ENCODE measurements around the gene RBM8A. TPM values are rescaled to one million over a fixed set of nuclear protein-coding genes. Genes with fewer than 3 reads are reported as not detected.

Gene RBM8A
- total RNA-seq, 4 donors from 2014 or later: 155 to 229 (median 200) TPM

GRCh38 chr1:145967288-145967687, 40.0 kb upstream of the RBM8A start:
- Histone ChIP-seq H3K4me3 (no peak overlapping the region), H3K9me3 (no peaks in the 10 kb centered on the region), H3K36me3 (no peaks in the 10 kb centered on the region), H3K27ac (no peak overlapping the region), H3K4me1 (peaks cover 14 to 38% (median 15%) of the 10 kb centered on the region in 3 donors), H3K27me3 (no peaks in the 10 kb centered on the region)
- intact Hi-C loops (cut with DNase I): no loop called here
- 96% methylated on average over 2 of the region's 2 CpGs for WGBS, 2 donors
- TF ChIP-seq POLR2A (IDR thresholded peaks at IDR 0.05) (no peak), CTCF (IDR thresholded peaks at IDR 0.05) (no peak)
- DNase-seq: no peak

- H3K4me3 ChIP-seq: peak overlapping the region; percentile 51 to 78 (median 65)
- no peaks in the 10 kb centered on the region for H3K9me3 ChIP-seq
- H3K27me3 ChIP-seq: peaks cover 0 to 10% (median 0%) of the 10 kb centered on the region in 4 donors
- H3K36me3 ChIP-seq: no peaks in the 10 kb centered on the region
- peak overlapping the region; percentile 86 to 96 (median 90) for H3K27ac ChIP-seq
- DNase-seq: no peak
- TF ChIP-seq POLR2A (IDR thresholded peaks at IDR 0.05) (no peak), CTCF (IDR thresholded peaks at IDR 0.05) (no peak)
- WGBS, 2 donors: 0% methylated on average over 5 of the region's 5 CpGs
- intact Hi-C loops (cut with DNase I): no loop called here
- H3K4me1 ChIP-seq: peaks cover 30 to 58% (median 31%) of the 10 kb centered on the region in 3 donors
Measured at GRCh38 chr1:145965119-145965744, 37.9 kb upstream of the RBM8A start.

GRCh38 chr1:145964328-145965118, 37.2 kb upstream of the RBM8A start, which contains the start of the genes ANKRD34A and POLR3GL:
ANKRD34A (minus strand) TSS chr1:145964575; CDS start chr1:145961759, 2,816 bp downstream.
POLR3GL (plus strand) TSS chr1:145964690; CDS start chr1:145974866, 10,176 bp downstream.
- peaks cover 0 to 10% (median 0%) of the 10 kb centered on the region in 4 donors for H3K27me3 ChIP-seq
- no peaks in the 10 kb centered on the region for H3K9me3 ChIP-seq
- WGBS, 2 donors: 2% methylated on average over 26 to 29 of the region's 37 CpGs
- DNase-seq: peak; percentile 80
- H3K27ac ChIP-seq: peak within 1 kb of the TSS; percentile 86 to 96 (median 90)
- peak within 1 kb of the TSS; percentile 51 to 78 (median 65) for H3K4me3 ChIP-seq
- peaks cover 30 to 65% (median 34%) of the 10 kb centered on the region in 3 donors for H3K4me1 ChIP-seq
- intact Hi-C loops (cut with DNase I): loop anchor here (5.0 kb wide), 1 partner anchor 47 kb away; the partner anchor contains the start of gene PEX11B
- TF ChIP-seq CTCF (IDR thresholded peaks at IDR 0.05) (no peak), POLR2A (IDR thresholded peaks at IDR 0.05) (peak in 3 of 4 donors; percentile 87 to 98 (median 92))
- no peaks in the 10 kb centered on the region for H3K36me3 ChIP-seq

- H3K9me3 ChIP-seq: no peaks in the 10 kb centered on the region
- DNase-seq: no peak
- H3K4me1 ChIP-seq: peaks cover 30 to 76% (median 34%) of the 10 kb centered on the region in 3 donors
- H3K36me3 ChIP-seq: no peaks in the 10 kb centered on the region
- peak overlapping the region in 3 of 4 donors; percentile 63 to 79 (median 69) for H3K4me3 ChIP-seq
- intact Hi-C loops (cut with DNase I): loop anchor here (5.0 kb wide), 1 partner anchor 46 kb away; the partner anchor contains the start of gene PEX11B
- WGBS, 2 donors: 35 to 36% methylated on average over 5 of the region's 5 CpGs
- TF ChIP-seq POLR2A (IDR thresholded peaks at IDR 0.05) (no peak), CTCF (IDR thresholded peaks at IDR 0.05) (no peak)
- H3K27ac ChIP-seq: peak overlapping the region; percentile 86 to 96 (median 90)
- peaks cover 0 to 10% (median 0%) of the 10 kb centered on the region in 4 donors for H3K27me3 ChIP-seq
Measured at GRCh38 chr1:145963265-145964019, 36.2 kb upstream of the RBM8A start.
